ENCODE data around the gene CHMP2A. TPM values are rescaled to one million over a fixed set of nuclear protein-coding genes. Genes with fewer than 3 reads are reported as not detected.

CHMP2A gene
- total and polyA plus RNA-seq, 2 of the 8 experiments (the other 6 are each of a cell fraction or from before 2014, with no cell fraction given): 70.0 to 132 TPM

GRCh38 chr19:58572026-58572817 is 17.3 kb upstream of the CHMP2A start:
- no peak for DNase-seq (ENCODE audit: low read depth in 1 of 2, low spot score in 2 of 2)
- TF ChIP-seq HDAC6 (IDR thresholded peaks at IDR 0.05; ENCODE audit: low read depth, low read length) (no peak), YY1 (IDR thresholded peaks at IDR 0.05; ENCODE audit: low read depth, low read length) (peak; percentile 94), RFX5 (IDR thresholded peaks at IDR 0.05; ENCODE audit: borderline replicate concordance, low read depth, low read length) (no peak), ZNF274 (IDR thresholded peaks at IDR 0.05; ENCODE audit: borderline replicate concordance, extremely low read depth, low read length) (no peak)

More at GRCh38 chr19:58572026-58572817, 17.3 kb upstream of the CHMP2A start:
- Histone ChIP-seq H3K4me1 (replicated peaks in 1 of 4; ENCODE audit: control insufficient read depth in 3 of 4, insufficient read depth in 4 of 4, low read length in 3 of 4) (peaks cover 0 to 11% (median 1%) of the 10 kb centered on the region in 4 experiments; a peak in 3 of 7 replicates), H2BK20ac (ENCODE audit: low read length) (no peak overlapping the region), H4K91ac (replicated peaks; ENCODE audit: insufficient read length, low read length) (peak overlapping the region; percentile 11), H2AK5ac (ENCODE audit: low read depth, low read length) (no peak overlapping the region), H3K23me2 (ENCODE audit: low read depth, low read length) (peaks cover 17% of the 10 kb centered on the region), H3K79me1 (ENCODE audit: low read depth, low read length) (no peaks in the 10 kb centered on the region), H4K8ac (ENCODE audit: extremely low read depth, insufficient read depth, low read length) (peak overlapping the region; percentile 30), H3K18ac (ENCODE audit: extremely low read depth, low read length) (peak overlapping the region; percentile 72), H3K27ac (ENCODE audit: low read depth, low read length) (peak overlapping the region; percentile 5), H3K56ac (replicated peaks; ENCODE audit: insufficient read length, low read depth, low read length) (no peak overlapping the region), H4K5ac (ENCODE audit: insufficient read length, low read depth, low read length) (peak overlapping the region; percentile 14), H2BK12ac (ENCODE audit: low read depth, low read length) (peak overlapping the region; percentile 29; the same call in 1 of the 2 replicates), H3K9me3 (ENCODE audit: insufficient read depth in 2 of 2, low read depth in 1 of 2, low read length in 1 of 2) (no peaks in the 10 kb centered on the region), H3K23ac (ENCODE audit: insufficient read length) (no peak overlapping the region), H2BK5ac (ENCODE audit: low read depth, low read length) (no peak overlapping the region; the same call in 1 of the 2 replicates), H3K4me3 (ENCODE audit: extremely low read depth in 1 of 4, insufficient read depth in 2 of 4, low read depth in 3 of 4, low read length in 4 of 4) (peak overlapping the region; percentile 70 to 87 (median 78)), H3K4ac (replicated peaks; ENCODE audit: insufficient read length, low read depth, low read length) (peak overlapping the region; percentile 19), H2BK120ac (replicated peaks; ENCODE audit: low read depth, low read length) (no peak overlapping the region), H4K20me1 (replicated peaks in 1 of 2; ENCODE audit: control insufficient read depth in 1 of 2, insufficient read depth in 2 of 2, low read length in 2 of 2) (peaks cover 0 to 2% of the 10 kb centered on the region in 2 experiments), H3K79me2 (ENCODE audit: control insufficient read depth in 1 of 2, insufficient read depth in 2 of 2, low read length in 2 of 2) (no peaks in the 10 kb centered on the region), H2AFZ (ENCODE audit: low read length) (0 out of 2 replicates have a peak overlapping the region, but pooled peaks have one; percentile 18), H3K4me2 (ENCODE audit: insufficient read depth in 1 of 2, low read depth in 2 of 2, low read length in 2 of 2) (peak overlapping the region; percentile 63 to 72), H3K9ac (replicated peaks in 1 of 4; ENCODE audit: extremely low read depth in 1 of 4, low read depth in 3 of 4, low read length in 3 of 4) (peak overlapping the region in 2 of 4 experiments; percentile 2 to 40; a peak in 2 of 7 replicates), H3K36me3 (ENCODE audit: control insufficient read depth in 2 of 4, insufficient read depth in 4 of 4, low read length in 3 of 4) (peaks cover 2 to 7% (median 6%) of the 10 kb centered on the region in 4 experiments; a peak in 3 of 8 replicates), H2BK15ac (ENCODE audit: low read length) (no peak overlapping the region), H3K14ac (ENCODE audit: insufficient read length) (no peak overlapping the region), H3K27me3 (replicated peaks in 1 of 4; ENCODE audit: control insufficient read depth in 3 of 4, extremely low read depth in 1 of 4, insufficient read depth in 3 of 4, low read length in 3 of 4) (no peaks in the 10 kb centered on the region)
- WGBS, 2 experiments (ENCODE audit: extremely low coverage in 1 of 2, insufficient coverage in 1 of 2, insufficient read length in 1 of 2, insufficient replicate concordance in 2 of 2, low coverage in 1 of 2, low lambda C conversion rate in 2 of 2, missing lambda C conversion rate in 1 of 2): 56% methylated on average over 23 of the region's 24 CpGs; no CpG with 5 or more reads in 1 of the 2 experiments
- ChIA-PET CTCF (ENCODE audit: partially characterized antibody) (interaction anchor here (0.7 to 2.4 kb wide), 7 partner anchors 9 to 71 kb away, joined by 3 to 14 read pairs (median 3); partner anchors contain the start of genes TRIM28, UBE2M and ZBTB45), POLR2A (ENCODE audit: partially characterized antibody) (interaction anchor here (0.6 to 17.2 kb wide), 8 partner anchors 12 to 1183 kb away, joined by 3 to 434 read pairs (median 4); partner anchors contain the start of genes CHMP2A, TRIM28, UBE2M and ZBTB45)
- FAIRE-seq: peak; percentile 60

All from H1 (cell line).